Fibroblast of the aortic adventitia (primary cell): Measurements from ENCODE around the gene FRS3. TPM values are rescaled to one million over a fixed set of nuclear protein-coding genes. Genes with fewer than 3 reads are reported as not detected.
A peak's percentile ranks its signal among the peaks of the same experiment; 100 is the strongest.
"Not testable (repeated sequence)": the region's sequence is repeated elsewhere in the genome, so short reads cannot be mapped to it uniquely, and the experiment has no call there.

Source experiments
- DNase-seq: peaks from one replicate; pipeline ENCODE4 v3.0.0-alpha.2; 2010; ENCODE audit warnings: low read depth
- H3K4me3 ChIP-seq: 2 replicates; pipeline ENCODE4 v1.5.1; 2011; ENCODE audit warnings: low read depth, mild to moderate bottlenecking, control low read depth, low read length, moderate library complexity
- CTCF ChIP-seq: IDR thresholded peaks from 2 replicates; pipeline ENCODE4 v1.5.1; 2011; ENCODE audit warnings: mild to moderate bottlenecking, low read length, control low read depth, inconsistent platforms; ENCODE audit not compliant: insufficient read depth
- total RNA-seq: library from RNA; depleted of rRNA; stranded (reverse); fragments of >200 nt; gene quantifications from 2 replicates; pipeline ENCODE4 v1.2.3, GENCODE V29; 2012; ENCODE audit warnings: low replicate concordance

The FRS3 gene
- total RNA-seq, 1 donor = 1.4 TPM

GRCh38 chr6:41770381-41771057 lies 9.2 kb downstream of the FRS3 start:
- no peak for TF ChIP-seq CTCF
- no peak overlapping the region for H3K4me3 ChIP-seq
- no peak for DNase-seq

DNA sequence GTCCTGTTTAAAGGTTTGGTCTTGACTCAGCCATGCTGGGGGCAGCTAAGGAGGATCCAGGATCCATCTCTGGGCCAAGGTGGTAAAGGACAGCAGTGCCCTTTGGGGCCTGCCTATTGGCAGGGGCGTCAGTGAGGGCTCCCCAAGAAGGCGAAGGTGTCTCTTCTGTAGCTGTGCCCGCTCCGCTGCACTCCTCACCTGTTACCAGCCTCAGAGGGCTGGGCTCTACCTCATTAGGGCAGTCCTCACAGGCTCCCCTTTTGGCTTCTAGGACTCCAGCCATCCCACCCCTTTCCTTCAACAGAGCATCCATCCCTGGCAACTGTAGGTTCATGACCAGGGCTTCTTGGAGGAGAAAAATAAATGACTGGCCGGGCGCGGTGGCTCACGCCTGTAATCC lies 10.3 kb downstream of the FRS3 start:
- DNase-seq = no peak
- no peak for TF ChIP-seq CTCF
- no peak overlapping the region for H3K4me3 ChIP-seq

DNA sequence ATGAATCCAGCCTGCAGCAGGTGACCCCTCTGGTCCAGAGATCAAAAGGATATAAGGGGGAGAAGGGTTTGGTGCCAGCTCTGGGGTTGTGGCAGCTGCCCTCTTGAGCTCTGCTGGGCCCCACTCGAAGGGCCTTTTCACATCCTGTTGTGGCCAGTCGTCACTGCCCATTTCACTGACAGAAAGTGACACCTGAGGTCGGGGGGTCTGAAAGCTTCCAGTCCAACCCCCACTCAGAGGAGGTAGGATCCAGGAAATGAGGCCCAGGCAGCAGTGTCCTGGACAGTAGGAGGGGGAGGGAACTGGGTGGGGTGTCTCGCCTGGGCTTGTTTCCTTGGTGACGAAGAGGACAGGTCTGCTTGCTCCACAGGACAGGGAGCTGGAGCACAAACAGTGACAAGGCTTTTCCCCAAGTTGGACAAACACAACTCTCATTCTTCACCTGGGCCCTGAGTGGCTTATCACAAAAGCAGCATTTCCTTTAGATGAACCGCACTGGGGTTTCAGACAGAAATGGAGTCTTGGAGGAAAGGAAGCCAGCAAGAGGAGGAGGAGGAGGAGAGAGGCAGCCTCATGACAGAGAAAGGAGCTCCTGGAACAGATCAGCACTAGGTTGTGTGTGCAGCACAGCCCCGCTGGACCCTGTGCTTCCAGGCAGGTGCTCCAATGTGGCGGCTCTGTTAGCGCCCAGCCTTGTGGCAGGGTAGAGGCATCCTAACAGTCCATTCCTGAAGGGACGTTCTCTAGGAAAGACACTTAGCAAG lies 11.0 kb downstream of the FRS3 start:
- TF ChIP-seq CTCF = no peak
- no peak overlapping the region for H3K4me3 ChIP-seq
- DNase-seq = no peak

GRCh38 chr6:41767112-41767833 lies 12.4 kb downstream of the FRS3 start:
- peak; percentile 89 for DNase-seq
- no peak overlapping the region for H3K4me3 ChIP-seq
- TF ChIP-seq CTCF = no peak

- DNase-seq = peak; percentile 12
- H3K4me3 ChIP-seq = not testable (repeated sequence)
Observed at GRCh38 chr6:41766043-41766664, 13.5 kb downstream of the FRS3 start.

DNA sequence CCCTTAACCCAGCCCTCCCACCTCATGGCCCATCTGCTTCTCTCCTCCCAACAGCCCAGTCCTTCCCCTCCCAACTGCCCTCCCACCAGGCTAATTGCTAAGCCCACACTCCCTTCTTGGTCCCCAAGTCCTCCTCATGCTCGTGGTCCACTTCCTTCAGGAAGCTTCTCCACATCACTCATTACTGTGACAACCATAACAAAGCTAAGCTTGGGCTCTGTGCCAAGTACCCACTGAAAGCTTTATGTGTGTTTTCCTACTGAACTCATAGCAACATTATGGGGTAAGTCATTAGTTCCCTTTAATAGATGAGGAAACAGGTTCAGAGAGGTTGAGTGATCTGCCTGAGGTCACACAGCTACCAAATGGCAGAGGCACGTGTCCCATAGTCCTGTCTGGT lies 16.2 kb downstream of the FRS3 start:
- H3K4me3 ChIP-seq = no peak overlapping the region
- DNase-seq = no peak
- TF ChIP-seq CTCF = no peak

DNA sequence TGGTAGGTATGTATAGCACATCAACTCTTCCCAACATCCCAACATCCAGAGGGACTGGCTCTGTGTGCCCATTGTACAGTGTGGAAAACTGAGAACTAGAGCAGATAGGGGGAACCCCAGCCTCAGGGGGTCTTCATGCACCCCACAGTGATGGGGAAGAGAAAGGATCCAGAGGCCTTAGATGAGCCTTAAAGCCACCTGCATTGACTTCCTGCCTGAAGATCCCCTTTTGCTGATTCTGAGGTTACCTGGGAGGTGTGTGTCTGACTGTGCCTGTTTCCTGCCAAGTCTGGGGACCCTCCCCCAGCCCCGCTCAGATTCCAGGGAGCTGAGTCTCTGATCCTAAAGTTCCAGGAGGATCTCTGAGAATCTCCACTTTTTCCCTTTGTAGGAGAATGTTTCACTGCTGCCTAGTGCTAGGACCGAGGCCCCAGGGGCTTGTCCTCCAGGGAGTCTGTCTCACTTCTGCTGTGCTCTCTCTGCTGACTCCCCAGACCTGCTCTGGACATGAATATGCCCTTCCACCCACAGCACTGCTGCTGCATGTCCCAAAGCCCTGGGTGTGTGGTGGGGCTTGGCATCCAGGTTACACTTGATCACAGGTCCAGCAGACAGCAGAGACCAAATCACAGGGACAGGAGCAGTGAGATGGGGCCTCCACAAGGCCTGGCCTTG lies 19.7 kb downstream of the FRS3 start:
- no peak for TF ChIP-seq CTCF
- no peak overlapping the region for H3K4me3 ChIP-seq
- DNase-seq = no peak
